GM18861 (cell line): Measurements from ENCODE around the gene CCDC9.

Source experiments
- ATAC-seq: cut with Tn5 transposase; IDR thresholded peaks from one replicate; pipeline ENCODE4 v1.9.1; 2021; ENCODE audit not compliant: unreplicated experiment

The CCDC9 gene

GRCh38 chr19:47255879-47256692 lies at the start of gene CCDC9:
CCDC9 (plus strand) TSS chr19:47256525; CDS start chr19:47258401, 1,876 bp downstream.
- peak; percentile 47 for ATAC-seq

- no peak for ATAC-seq
Measured at GRCh38 chr19:47209319-47210179, 46.8 kb upstream of the CCDC9 start.

GRCh38 chr19:47210180-47210490 lies 46.2 kb upstream of the CCDC9 start:
- ATAC-seq: no peak

GRCh38 chr19:47210689-47211316 lies 45.5 kb upstream of the CCDC9 start:
- ATAC-seq: no peak

GRCh38 chr19:47215581-47215980 lies 40.7 kb upstream of the CCDC9 start:
- no peak for ATAC-seq

- no peak for ATAC-seq
Measured at GRCh38 chr19:47221080-47221841, 35.1 kb upstream of the CCDC9 start.

- no peak for ATAC-seq
Measured at GRCh38 chr19:47221890-47222289, 34.4 kb upstream of the CCDC9 start.

- ATAC-seq: peak; percentile 22
Measured at GRCh38 chr19:47225746-47226425, 30.4 kb upstream of the CCDC9 start.

GRCh38 chr19:47226426-47227351 lies 29.6 kb upstream of the CCDC9 start:
- ATAC-seq: peak; percentile 0

GRCh38 chr19:47227352-47228167 lies 28.8 kb upstream of the CCDC9 start:
- no peak for ATAC-seq

GRCh38 chr19:47228168-47228936 lies 28.0 kb upstream of the CCDC9 start:
- ATAC-seq: no peak

GRCh38 chr19:47228937-47229675 lies 27.2 kb upstream of the CCDC9 start:
- ATAC-seq: no peak

- no peak for ATAC-seq
Measured at GRCh38 chr19:47229676-47230053, 26.7 kb upstream of the CCDC9 start.

GRCh38 chr19:47230054-47230920 lies 26.0 kb upstream of the CCDC9 start:
- no peak for ATAC-seq

- ATAC-seq: no peak
Measured at GRCh38 chr19:47230921-47231214, 25.5 kb upstream of the CCDC9 start, which contains the start of gene BBC3. BBC3 (minus strand) TSS chr19:47231199; CDS start chr19:47228431, 2,768 bp downstream.
